Ovary (tissue), 9 donors: ENCODE data around the gene ENDOG. TPM values are rescaled to one million over a fixed set of nuclear protein-coding genes. Genes with fewer than 3 reads are reported as not detected.

Experiments used
- DNase-seq, 5 donors: peaks; one replicate each; pipeline ENCODE4 v3.0.0-alpha.2; 2019 to 2020
- H3K27ac ChIP-seq, 2 donors: fragments of 200-600 bp; one replicate each; pipeline versions ENCODE4 v1.5.1 to v1.8.0; 2019 to 2022
- H3K27me3 ChIP-seq: fragments of 200-600 bp; one replicate; pipeline ENCODE4 v1.8.0; 2022
- H3K36me3 ChIP-seq: fragments of 200-600 bp; sonication (generic); one replicate; pipeline ENCODE4 v1.5.1; 2019
- H3K4me1 ChIP-seq: one replicate; pipeline ENCODE4 v1.8.1; 2013; ENCODE audit warnings: mild to moderate bottlenecking, moderate library complexity; ENCODE audit not compliant: insufficient read depth
- H3K4me3 ChIP-seq: fragments of 200-600 bp; sonication (generic); one replicate; pipeline ENCODE4 v1.5.1; 2017
- H3K9me3 ChIP-seq, 2 donors: fragments of 200-600 bp in 1 of 2; sonication (generic) in 1 of 2; one replicate each; pipeline versions ENCODE4 v1.5.1 to v1.8.1; 2013 to 2019; ENCODE audit warnings: mild to moderate bottlenecking in 1 of 2, moderate library complexity in 1 of 2
- CTCF ChIP-seq, 3 donors: fragments of 450-650 bp in 2 of 3; fragments of 200-600 bp in 1 of 3; IDR thresholded peaks; one replicate each; pipeline versions ENCODE4 v1.5.1 to v1.8.0; 2016 to 2022; ENCODE audit warnings: antibody characterized with exemption in 3 of 3, mild to moderate bottlenecking in 1 of 3
- EP300 ChIP-seq: sonication (generic); formaldehyde crosslinking; IDR thresholded peaks from one replicate; pipeline ENCODE4 v1.6.1; 2017; ENCODE audit warnings: antibody characterized with exemption
- POLR2A ChIP-seq: fragments of 450-650 bp; IDR thresholded peaks from one replicate; pipeline ENCODE4 v1.6.1; 2017; ENCODE audit warnings: antibody characterized with exemption, mild to moderate bottlenecking, moderate library complexity
- WGBS, 3 donors: extraction: QIAGEN DNeasy Blood & Tissue Kit in 1 of 3; methylation state at CpG; one replicate each; pipeline versions ENCODE4 v1.1.5 to v1.1.7; 2013 to 2017; 5-methylcytosine and 5-hydroxymethylcytosine counted together
- intact Hi-C, 4 donors: fragments of 100-400 bp; cut with DNase I; formaldehyde crosslinking; loops; one replicate each; pipeline versions ENCODE4 v1.11.0 to v1.15.1; 2022 to 2023
- polyA plus RNA-seq, 2 donors: library from polyadenylated mRNA; stranded (reverse); fragments of 200-250 nt in 1 of 2; fragments of 350-450 nt in 1 of 2; fragmentation: Illumina TruSeq in 1 of 2; extraction: RNeasy Lipid Tissue Mini Kit (QIAGEN cat#74804) in 1 of 2; gene quantifications; one replicate each; pipeline ENCODE4 v1.2.3, GENCODE V29; 2013 to 2014
- total RNA-seq, 7 donors: library from RNA; depleted of rRNA in 2 of 7; stranded (reverse); fragments of >200 nt in 2 of 7; fragmentation: NEBNext Ultra II Directional in 3 of 7; extraction: Animal tissue kit (Norgen Biotek cat#: 25700) in 3 of 7; gene quantifications; one replicate each; pipeline versions ENCODE4 v1.1.0 to v1.2.4, GENCODE V29; 2016 to 2023
- donor health status: DM: no; HTN: no; CAD: no; lungs with moderate emphysema.
- donor health status: DM: no; HTN: no; CAD: no.
- donor health status: Bipolar disorder and iron deficiency.
- donor health status: DM: yes; HTN: yes; CAD: no.
- donor health status: DM: no; HTN: no; CAD: no.
- donor health status: DM: yes; HTN: yes; CAD: no.

Gene ENDOG
- total and polyA plus RNA-seq, 9 donors = 3.6 to 23.7 (median 15.7) TPM

- intact Hi-C loops = no loop called here
- Histone ChIP-seq H3K36me3 (no peaks in the 10 kb centered on the region), H3K27me3 (no peaks in the 10 kb centered on the region), H3K4me3 (no peak overlapping the region), H3K9me3 (no peaks in the 10 kb centered on the region), H3K4me1 (peaks cover 5% of the 10 kb centered on the region), H3K27ac (no peak overlapping the region)
- TF ChIP-seq CTCF (IDR thresholded peaks at IDR 0.05) (no peak), POLR2A (no peak), EP300 (no peak)
- 79 to 82% (median 79%) methylated on average over 7 of the region's 7 CpGs for WGBS, 3 donors
- no peak for DNase-seq
Measured at GRCh38 chr9:128824911-128825310, 6.6 kb downstream of the ENDOG start.

GRCh38 chr9:128825923-128826700 is 7.8 kb downstream of the ENDOG start:
- H3K36me3 ChIP-seq = no peaks in the 10 kb centered on the region
- peaks cover 4% of the 10 kb centered on the region for H3K4me1 ChIP-seq
- TF ChIP-seq EP300 (no peak), CTCF (IDR thresholded peaks at IDR 0.05) (no peak), POLR2A (no peak)
- H3K4me3 ChIP-seq = no peak overlapping the region
- 93 to 95% (median 93%) methylated on average over 22 of the region's 22 CpGs for WGBS, 3 donors
- intact Hi-C loops = no loop called here
- DNase-seq = no peak
- H3K27ac ChIP-seq = no peak overlapping the region
- no peaks in the 10 kb centered on the region for H3K27me3 ChIP-seq
- H3K9me3 ChIP-seq = no peaks in the 10 kb centered on the region

DNA sequence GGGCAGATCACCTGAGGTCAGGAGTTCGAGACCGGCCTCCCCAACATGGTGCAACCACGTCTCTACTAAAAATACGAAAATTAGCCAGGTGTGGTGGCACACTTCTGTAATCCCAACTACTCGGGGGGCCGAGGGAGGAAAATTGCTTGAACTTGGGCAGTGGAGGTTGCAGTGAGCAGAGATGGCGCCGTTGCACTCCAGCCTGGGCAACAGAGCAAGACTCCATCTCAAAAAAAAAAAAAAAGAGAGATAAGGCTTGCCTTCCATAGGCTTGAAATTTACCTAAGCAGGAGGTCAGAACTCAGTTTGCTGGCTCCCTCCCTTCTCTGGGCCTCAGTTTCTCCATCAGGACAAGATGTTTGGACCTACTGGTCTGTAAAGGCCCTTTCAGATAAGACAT is 10.0 kb downstream of the ENDOG start:
- intact Hi-C loops = no loop called here
- H3K36me3 ChIP-seq = no peaks in the 10 kb centered on the region

DNA sequence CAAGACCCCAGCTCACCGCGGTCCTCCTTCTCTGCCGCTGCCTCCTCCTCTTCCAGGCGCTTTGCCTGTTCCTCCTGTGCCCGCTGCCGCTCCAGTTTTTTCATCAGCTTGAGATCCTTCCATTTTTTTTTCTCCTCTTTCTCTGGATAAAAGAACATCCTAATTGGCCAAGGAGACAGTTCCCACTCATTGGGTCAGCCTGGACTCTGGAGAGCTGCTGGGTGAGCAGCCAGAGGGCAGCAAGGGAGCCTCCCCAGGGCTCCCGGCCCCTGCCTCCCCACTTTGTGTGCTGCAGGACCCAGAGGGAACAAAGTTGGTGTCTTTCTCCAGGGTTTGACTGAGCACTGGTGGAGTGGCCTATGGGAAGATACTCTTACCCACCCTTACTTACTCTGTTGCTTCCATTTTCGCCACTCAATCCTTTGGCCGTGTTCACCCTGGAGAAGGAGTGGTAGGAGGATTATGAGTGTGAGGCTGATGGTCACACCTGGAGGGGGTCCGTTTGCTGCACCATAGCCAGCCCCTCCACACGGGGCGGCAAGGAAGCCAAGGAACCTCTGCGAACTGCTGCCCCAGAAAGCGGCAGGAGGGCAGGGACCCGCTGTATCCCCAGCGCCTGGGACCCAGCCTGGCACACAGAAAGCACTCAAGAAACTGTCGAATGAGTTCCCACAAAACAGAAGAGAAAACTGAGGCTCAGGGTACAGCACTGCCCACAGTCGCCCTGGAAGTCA is 10.6 kb downstream of the ENDOG start:
- Histone ChIP-seq H3K4me1 (peaks cover 4% of the 10 kb centered on the region), H3K4me3 (peak overlapping the region; percentile 97), H3K27ac (peak overlapping the region; percentile 2 to 48), H3K9me3 (no peaks in the 10 kb centered on the region), H3K27me3 (no peaks in the 10 kb centered on the region), H3K36me3 (no peaks in the 10 kb centered on the region)
- DNase-seq = no peak
- intact Hi-C loops = no loop called here
- TF ChIP-seq EP300 (no peak), CTCF (IDR thresholded peaks at IDR 0.05) (no peak), POLR2A (no peak)
- 28 to 31% (median 30%) methylated on average over 18 of the region's 18 CpGs for WGBS, 3 donors

More for the DNA sequence above, 10.0 kb downstream of the ENDOG start:
- peaks cover 4% of the 10 kb centered on the region for H3K4me1 ChIP-seq
- H3K4me3 ChIP-seq = no peak overlapping the region
- TF ChIP-seq EP300 (no peak), CTCF (IDR thresholded peaks at IDR 0.05) (no peak), POLR2A (no peak)
- H3K27ac ChIP-seq = no peak overlapping the region
- no peaks in the 10 kb centered on the region for H3K9me3 ChIP-seq
- 84 to 89% (median 88%) methylated on average over 8 of the region's 8 CpGs for WGBS, 3 donors
- no peaks in the 10 kb centered on the region for H3K27me3 ChIP-seq
- no peak for DNase-seq
